Activated CD4-positive, alpha-beta memory T cell treated with anti-CD3 and anti-CD28 coated beads, Interleukin-2, amount 10 ng/mL, durations not matched to agents 7 days and 5 days (primary cell): Measurements from ENCODE around the gene TCAP. TPM values are rescaled to one million over a fixed set of nuclear protein-coding genes. Genes with fewer than 3 reads are reported as not detected.
A peak's percentile ranks its signal among the peaks of the same experiment; 100 is the strongest.

Source experiments
- CTCF ChIA-PET: fragments of 350-600 bp; sonication (Branson Sonifier 250); formaldehyde crosslinking; loops from one replicate; lab custom pipeline; 2021; ENCODE audit warnings: antibody characterized with exemption, inconsistent platforms; lab: Charles Lee
- POLR2A ChIA-PET: fragments of 350-600 bp; sonication (Branson Sonifier 250); formaldehyde crosslinking; loops from one replicate; lab custom pipeline; 2021; ENCODE audit warnings: antibody characterized with exemption; lab: Charles Lee
- DNase-seq: peaks from one replicate; pipeline ENCODE4 v3.0.0-alpha.2; 2020
- H3K27ac Mint-ChIP-seq: one replicate; pipeline ENCODE4 v1.8.0; 2021; ENCODE audit warnings: mild to moderate bottlenecking, mixed read lengths
- H3K27me3 Mint-ChIP-seq: one replicate; pipeline ENCODE4 v1.8.0; 2021; ENCODE audit warnings: mixed read lengths
- H3K36me3 Mint-ChIP-seq: one replicate; pipeline ENCODE4 v1.8.0; 2021; ENCODE audit warnings: low read depth, mixed read lengths
- H3K4me1 Mint-ChIP-seq: one replicate; pipeline ENCODE4 v1.8.0; 2021; ENCODE audit warnings: mixed read lengths
- H3K4me3 Mint-ChIP-seq: one replicate; pipeline ENCODE4 v1.8.0; 2021; ENCODE audit warnings: mild to moderate bottlenecking, mixed read lengths
- H3K9me3 Mint-ChIP-seq: one replicate; pipeline ENCODE4 v1.8.0; 2021; ENCODE audit warnings: mixed read lengths
- total RNA-seq, 2 experiments: library from RNA; stranded (reverse); gene quantifications; one replicate each; pipeline ENCODE4 v1.2.3, GENCODE V29; 2021

Gene TCAP
- total RNA-seq, 2 experiments from 2014 or later = 1.3 to 1.5 TPM

- POLR2A ChIA-PET = interaction anchor here (0.7 to 2.0 kb wide), 3 partner anchors 9 to 55 kb away, joined by 3 to 6 read pairs (median 5); partner anchors contain the start of gene PGAP3
- H3K27me3 Mint-ChIP-seq = peaks cover 28% of the 10 kb centered on the region
- H3K4me1 Mint-ChIP-seq = peaks cover 22% of the 10 kb centered on the region
- H3K9me3 Mint-ChIP-seq = no peaks in the 10 kb centered on the region
- H3K4me3 Mint-ChIP-seq = no peak overlapping the region
- H3K36me3 Mint-ChIP-seq = no peaks in the 10 kb centered on the region
- CTCF ChIA-PET = interaction anchor here (0.7 to 9.1 kb wide), 5 partner anchors 10 to 342 kb away, joined by 3 to 151 read pairs (median 5); partner anchors contain the start of genes MIEN1 and PPP1R1B
- no peak for DNase-seq
- H3K27ac Mint-ChIP-seq = no peak overlapping the region
Measured at GRCh38 chr17:39632153-39632941, 32.8 kb upstream of the TCAP start.

- POLR2A ChIA-PET = interaction anchor here (0.7 to 2.0 kb wide), 3 partner anchors 11 to 54 kb away, joined by 3 to 6 read pairs (median 5); partner anchors contain the start of gene PGAP3
- peaks cover 17% of the 10 kb centered on the region for H3K27me3 Mint-ChIP-seq
- H3K4me1 Mint-ChIP-seq = peaks cover 34% of the 10 kb centered on the region
- H3K27ac Mint-ChIP-seq = no peak overlapping the region
- CTCF ChIA-PET = interaction anchor here (1.3 to 9.1 kb wide), 6 partner anchors 12 to 120 kb away, joined by 3 to 151 read pairs (median 5); partner anchors contain the start of genes MIEN1 and PPP1R1B
- H3K9me3 Mint-ChIP-seq = no peaks in the 10 kb centered on the region
- DNase-seq = no peak
- no peaks in the 10 kb centered on the region for H3K36me3 Mint-ChIP-seq
- no peak overlapping the region for H3K4me3 Mint-ChIP-seq
Measured at GRCh38 chr17:39633570-39634183, 31.5 kb upstream of the TCAP start.

- peaks cover 40% of the 10 kb centered on the region for H3K4me1 Mint-ChIP-seq
- no peak for DNase-seq
- peaks cover 14% of the 10 kb centered on the region for H3K27me3 Mint-ChIP-seq
- no peaks in the 10 kb centered on the region for H3K9me3 Mint-ChIP-seq
- H3K36me3 Mint-ChIP-seq = no peaks in the 10 kb centered on the region
- ChIA-PET POLR2A (interaction anchor here (0.8 to 1.0 kb wide), 2 partner anchors 11 to 182 kb away, joined by 4 to 7 read pairs; no protein-coding TSS in a partner anchor), CTCF (interaction anchor here (0.9 to 9.1 kb wide), 12 partner anchors 9 to 425 kb away, joined by 3 to 151 read pairs (median 4); partner anchors contain the start of genes PPP1R1B and PSMD3)
- H3K4me3 Mint-ChIP-seq = no peak overlapping the region
- no peak overlapping the region for H3K27ac Mint-ChIP-seq
Measured at GRCh38 chr17:39634384-39634871, 30.7 kb upstream of the TCAP start.

- peaks cover 10% of the 10 kb centered on the region for H3K27me3 Mint-ChIP-seq
- no peaks in the 10 kb centered on the region for H3K36me3 Mint-ChIP-seq
- H3K27ac Mint-ChIP-seq = no peak overlapping the region
- H3K4me1 Mint-ChIP-seq = peaks cover 48% of the 10 kb centered on the region
- no peaks in the 10 kb centered on the region for H3K9me3 Mint-ChIP-seq
- CTCF ChIA-PET = interaction anchor here (0.6 to 9.1 kb wide), 9 partner anchors 8 to 153 kb away, joined by 3 to 151 read pairs (median 4); partner anchors contain the start of gene PPP1R1B
- no peak for DNase-seq
- H3K4me3 Mint-ChIP-seq = no peak overlapping the region
- POLR2A ChIA-PET = no interaction called here
Measured at GRCh38 chr17:39635614-39636176, 29.5 kb upstream of the TCAP start.

- no peaks in the 10 kb centered on the region for H3K36me3 Mint-ChIP-seq
- H3K9me3 Mint-ChIP-seq = no peaks in the 10 kb centered on the region
- CTCF ChIA-PET = interaction anchor here (9.1 kb wide), 1 partner anchor 14 kb away, joined by 151 read pairs; the partner anchor contains the start of gene PPP1R1B
- DNase-seq = no peak
- H3K27me3 Mint-ChIP-seq = peaks cover 4% of the 10 kb centered on the region
- peak overlapping the region; percentile 88 for H3K4me3 Mint-ChIP-seq
- POLR2A ChIA-PET = interaction anchor here (0.7 kb wide), 1 partner anchor 51 kb away, joined by 3 read pairs; the partner anchor contains the start of gene PGAP3
- peaks cover 46% of the 10 kb centered on the region for H3K4me1 Mint-ChIP-seq
- H3K27ac Mint-ChIP-seq = peak overlapping the region; percentile 70
Measured at GRCh38 chr17:39636587-39636926, 28.6 kb upstream of the TCAP start.

GRCh38 chr17:39636927-39637736 lies 28.0 kb upstream of the TCAP start, which contains the start of gene STARD3:
Gene STARD3, plus strand, starts transcription at chr17:39637144. Its CDS starts 16,388 bp downstream, at chr17:39653532.
- peaks cover 50% of the 10 kb centered on the region for H3K4me1 Mint-ChIP-seq
- POLR2A ChIA-PET = interaction anchor here (0.7 to 2.0 kb wide), 10 partner anchors 9 to 290 kb away, joined by 3 to 7 read pairs (median 3); partner anchors contain the start of genes CDK12, LRRC3C, ORMDL3 and PGAP3
- H3K27ac Mint-ChIP-seq = peak within 1 kb of the TSS; percentile 70
- no peaks in the 10 kb centered on the region for H3K36me3 Mint-ChIP-seq
- peak; percentile 93 for DNase-seq
- H3K27me3 Mint-ChIP-seq = no peaks in the 10 kb centered on the region
- H3K9me3 Mint-ChIP-seq = no peaks in the 10 kb centered on the region
- CTCF ChIA-PET = interaction anchor here (0.8 to 9.1 kb wide), 6 partner anchors 13 to 34 kb away, joined by 3 to 151 read pairs (median 4); partner anchors contain the start of gene PPP1R1B
- H3K4me3 Mint-ChIP-seq = peak within 1 kb of the TSS; percentile 88

GRCh38 chr17:39638317-39638716 lies 26.8 kb upstream of the TCAP start:
- peak overlapping the region; percentile 70 for H3K27ac Mint-ChIP-seq
- POLR2A ChIA-PET = interaction anchor here (1.0 to 2.0 kb wide), 7 partner anchors 11 to 289 kb away, joined by 3 to 7 read pairs (median 4); partner anchors contain the start of genes CDK12, LRRC3C, ORMDL3 and PGAP3

GRCh38 chr17:39639043-39639442 lies 26.1 kb upstream of the TCAP start:
- Mint-ChIP-seq H3K9me3 (no peaks in the 10 kb centered on the region), H3K27me3 (no peaks in the 10 kb centered on the region), H3K27ac (no peak overlapping the region), H3K36me3 (no peaks in the 10 kb centered on the region), H3K4me1 (peaks cover 67% of the 10 kb centered on the region), H3K4me3 (no peak overlapping the region)
- DNase-seq = no peak
- CTCF ChIA-PET = interaction anchor here (1.3 to 9.1 kb wide), 6 partner anchors 13 to 92 kb away, joined by 5 to 151 read pairs (median 7); partner anchors contain the start of gene PPP1R1B
- POLR2A ChIA-PET = interaction anchor here (2.0 kb wide), 1 partner anchor 116 kb away, joined by 5 read pairs; no protein-coding TSS in a partner anchor

More at GRCh38 chr17:39638317-39638716, 26.8 kb upstream of the TCAP start:
- CTCF ChIA-PET = interaction anchor here (0.9 to 9.1 kb wide), 7 partner anchors 12 to 91 kb away, joined by 3 to 151 read pairs (median 6); partner anchors contain the start of gene PPP1R1B
- no peaks in the 10 kb centered on the region for H3K27me3 Mint-ChIP-seq
- no peak for DNase-seq
- H3K36me3 Mint-ChIP-seq = no peaks in the 10 kb centered on the region
- peaks cover 60% of the 10 kb centered on the region for H3K4me1 Mint-ChIP-seq
- H3K9me3 Mint-ChIP-seq = no peaks in the 10 kb centered on the region
- H3K4me3 Mint-ChIP-seq = peak overlapping the region; percentile 88

GRCh38 chr17:39639566-39640458 lies 25.3 kb upstream of the TCAP start:
- DNase-seq = no peak
- Mint-ChIP-seq H3K36me3 (no peaks in the 10 kb centered on the region), H3K4me3 (no peak overlapping the region), H3K9me3 (no peaks in the 10 kb centered on the region), H3K27me3 (no peaks in the 10 kb centered on the region), H3K4me1 (peaks cover 65% of the 10 kb centered on the region), H3K27ac (no peak overlapping the region)
- CTCF ChIA-PET = interaction anchor here (1.3 to 9.1 kb wide), 5 partner anchors 14 to 91 kb away, joined by 3 to 151 read pairs (median 5); partner anchors contain the start of gene PPP1R1B
- POLR2A ChIA-PET = no interaction called here

- DNase-seq = no peak
- Mint-ChIP-seq H3K4me1 (peaks cover 65% of the 10 kb centered on the region), H3K9me3 (no peaks in the 10 kb centered on the region), H3K27me3 (no peaks in the 10 kb centered on the region), H3K27ac (no peak overlapping the region), H3K36me3 (no peaks in the 10 kb centered on the region), H3K4me3 (no peak overlapping the region)
- ChIA-PET CTCF (interaction anchor here (1.1 to 1.6 kb wide), 4 partner anchors 13 to 28 kb away, joined by 3 to 7 read pairs (median 4); no protein-coding TSS in a partner anchor), POLR2A (no interaction called here)
Measured at GRCh38 chr17:39640591-39641031, 24.5 kb upstream of the TCAP start.
